Measurements from ENCODE around the gene LRRTM3. TPM values are rescaled to one million over a fixed set of nuclear protein-coding genes. Genes with fewer than 3 reads are reported as not detected.

Gene LRRTM3
- total and polyA plus RNA-seq, 4 donors = 0.02 to 0.68 (median 0.06) TPM; not detected in 1

DNA sequence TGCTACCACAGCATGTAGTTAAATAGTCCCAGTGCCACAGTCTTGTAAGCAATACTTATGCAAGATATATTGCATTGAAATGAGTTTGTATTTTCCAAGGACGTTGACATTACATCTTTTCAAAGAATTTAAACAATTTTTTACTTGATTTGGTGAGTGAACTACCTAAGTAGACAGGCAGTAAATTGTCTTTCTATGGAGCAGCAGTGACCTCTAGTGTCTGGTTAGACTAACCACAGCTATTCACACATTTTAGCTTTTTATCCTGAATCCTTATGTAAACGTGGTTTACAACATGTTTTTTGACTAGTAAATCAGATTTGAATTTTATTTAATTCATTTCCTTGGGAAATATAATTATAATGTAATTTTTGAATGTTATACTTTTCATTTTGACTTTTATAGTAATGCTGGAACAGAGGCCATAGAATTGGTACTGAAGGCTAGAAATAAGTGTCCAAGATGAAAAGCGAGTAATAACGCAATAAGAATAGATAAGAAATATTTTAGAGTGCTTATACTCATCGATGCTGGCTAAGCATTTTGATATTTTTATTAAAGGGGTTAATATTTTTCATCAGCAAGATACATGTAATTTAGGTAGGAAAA lies 5.6 kb downstream of the LRRTM3 start:
- Histone ChIP-seq H3K27me3 (ENCODE audit: control insufficient read depth in 3 of 3, insufficient read depth in 3 of 3, low read length in 2 of 3) (peaks cover 2 to 21% (median 4%) of the 10 kb centered on the region in 3 donors), H3K36me3 (ENCODE audit: control insufficient read depth in 4 of 4, insufficient read depth in 4 of 4, low read length in 4 of 4) (no peaks in the 10 kb centered on the region), H3K27ac (ENCODE audit: low read depth in 1 of 2, low read length in 1 of 2) (no peak overlapping the region), H3K4me3 (no peak overlapping the region), H3K9ac (ENCODE audit: insufficient read depth in 1 of 2, low read length in 2 of 2) (no peak overlapping the region), H3K9me3 (ENCODE audit: control insufficient read depth in 4 of 4, insufficient read depth in 3 of 4, low read length in 3 of 4) (no peaks in the 10 kb centered on the region), H3K4me1 (ENCODE audit: control insufficient read depth in 5 of 5, insufficient read depth in 5 of 5, low read length in 5 of 5) (peaks cover 0 to 40% (median 7%) of the 10 kb centered on the region in 5 donors)
- ATAC-seq (ENCODE audit: insufficient read depth, low FRiP score) = no peak
- peak in 2 of 3 donors; percentile 84 to 91 for DNase-seq
- WGBS, 2 donors = 31 to 35% methylated on average over 5 of the region's 5 CpGs
- TF ChIP-seq, protein P1, sequence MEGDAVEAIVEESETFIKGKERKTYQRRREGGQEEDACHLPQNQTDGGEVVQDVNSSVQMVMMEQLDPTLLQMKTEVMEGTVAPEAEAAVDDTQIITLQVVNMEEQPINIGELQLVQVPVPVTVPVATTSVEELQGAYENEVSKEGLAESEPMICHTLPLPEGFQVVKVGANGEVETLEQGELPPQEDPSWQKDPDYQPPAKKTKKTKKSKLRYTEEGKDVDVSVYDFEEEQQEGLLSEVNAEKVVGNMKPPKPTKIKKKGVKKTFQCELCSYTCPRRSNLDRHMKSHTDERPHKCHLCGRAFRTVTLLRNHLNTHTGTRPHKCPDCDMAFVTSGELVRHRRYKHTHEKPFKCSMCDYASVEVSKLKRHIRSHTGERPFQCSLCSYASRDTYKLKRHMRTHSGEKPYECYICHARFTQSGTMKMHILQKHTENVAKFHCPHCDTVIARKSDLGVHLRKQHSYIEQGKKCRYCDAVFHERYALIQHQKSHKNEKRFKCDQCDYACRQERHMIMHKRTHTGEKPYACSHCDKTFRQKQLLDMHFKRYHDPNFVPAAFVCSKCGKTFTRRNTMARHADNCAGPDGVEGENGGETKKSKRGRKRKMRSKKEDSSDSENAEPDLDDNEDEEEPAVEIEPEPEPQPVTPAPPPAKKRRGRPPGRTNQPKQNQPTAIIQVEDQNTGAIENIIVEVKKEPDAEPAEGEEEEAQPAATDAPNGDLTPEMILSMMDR (IDR thresholded peaks at IDR 0.05; ENCODE audit: control extremely low read depth, extremely low read depth) = peak; percentile 31

DNA sequence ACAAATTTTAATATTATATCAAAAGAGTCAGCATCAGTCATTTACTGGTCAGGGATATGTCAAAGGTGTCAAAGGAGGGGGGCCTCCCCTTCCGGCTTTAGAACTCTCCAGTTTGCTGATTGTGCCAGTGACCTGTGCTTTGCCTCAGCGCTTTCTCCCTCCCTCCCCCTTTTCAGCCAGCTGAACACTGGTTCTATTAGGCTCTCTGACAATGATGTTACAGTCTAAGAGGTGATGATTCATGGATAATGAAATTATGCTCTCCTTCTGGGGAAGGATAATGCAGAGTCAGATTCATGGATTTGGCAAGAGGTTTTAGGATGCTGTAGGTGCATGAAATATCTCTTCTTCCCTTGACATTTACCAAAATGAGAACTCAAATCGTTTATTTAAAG lies 6.1 kb downstream of the LRRTM3 start:
- no peaks in the 10 kb centered on the region for H3K9me3 ChIP-seq (ENCODE audit: control insufficient read depth in 4 of 4, insufficient read depth in 3 of 4, low read length in 3 of 4)
- TF ChIP-seq, protein P1 (IDR thresholded peaks at IDR 0.05; ENCODE audit: control extremely low read depth, extremely low read depth) = no peak
- H3K36me3 ChIP-seq (ENCODE audit: control insufficient read depth in 4 of 4, insufficient read depth in 4 of 4, low read length in 4 of 4) = no peaks in the 10 kb centered on the region
- H3K27me3 ChIP-seq (ENCODE audit: control insufficient read depth in 3 of 3, insufficient read depth in 3 of 3, low read length in 2 of 3) = peaks cover 2 to 18% (median 2%) of the 10 kb centered on the region in 3 donors
- ATAC-seq (ENCODE audit: insufficient read depth, low FRiP score) (no peak), DNase-seq (no peak)
- no peak overlapping the region for H3K27ac ChIP-seq (ENCODE audit: low read depth in 1 of 2, low read length in 1 of 2)
- no peak overlapping the region for H3K4me3 ChIP-seq
- WGBS, 2 donors = 51 to 60% methylated on average over 3 of the region's 3 CpGs
- H3K4me1 ChIP-seq (ENCODE audit: control insufficient read depth in 5 of 5, insufficient read depth in 5 of 5, low read length in 5 of 5) = peaks cover 0 to 35% (median 7%) of the 10 kb centered on the region in 5 donors
- H3K9ac ChIP-seq (ENCODE audit: insufficient read depth in 1 of 2, low read length in 2 of 2) = no peak overlapping the region

DNA sequence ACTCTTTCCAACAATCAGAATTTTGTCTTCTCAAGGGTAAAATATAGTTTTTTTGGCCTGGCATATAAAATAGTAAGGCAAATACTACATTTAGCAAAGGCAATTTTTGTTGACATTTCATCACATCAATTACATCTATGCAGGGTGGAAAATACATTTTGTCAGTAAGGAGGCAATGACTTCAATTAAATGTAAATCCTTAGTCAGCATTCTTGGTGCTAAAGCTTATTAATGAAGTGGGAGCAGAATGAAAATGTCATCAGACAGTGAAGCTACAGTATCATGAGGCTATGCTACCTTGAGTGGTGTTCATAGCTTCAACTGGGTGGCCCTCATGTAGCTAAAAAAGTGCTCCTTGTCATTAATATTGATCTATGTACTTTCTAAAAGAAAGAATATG lies 8.9 kb downstream of the LRRTM3 start:
- H3K4me3 ChIP-seq = no peak overlapping the region

More for the DNA sequence above, 8.9 kb downstream of the LRRTM3 start:
- no peak overlapping the region for H3K9ac ChIP-seq (ENCODE audit: insufficient read depth in 1 of 2, low read length in 2 of 2)
- no peaks in the 10 kb centered on the region for H3K9me3 ChIP-seq (ENCODE audit: control insufficient read depth in 4 of 4, insufficient read depth in 3 of 4, low read length in 3 of 4)
- TF ChIP-seq, protein P1 (IDR thresholded peaks at IDR 0.05; ENCODE audit: control extremely low read depth, extremely low read depth) = no peak
- DNase-seq (no peak), ATAC-seq (ENCODE audit: insufficient read depth, low FRiP score) (no peak)
- peaks cover 0 to 13% (median 4%) of the 10 kb centered on the region in 5 donors for H3K4me1 ChIP-seq (ENCODE audit: control insufficient read depth in 5 of 5, insufficient read depth in 5 of 5, low read length in 5 of 5)
- H3K27me3 ChIP-seq (ENCODE audit: control insufficient read depth in 3 of 3, insufficient read depth in 3 of 3, low read length in 2 of 3) = no peaks in the 10 kb centered on the region
- H3K27ac ChIP-seq (ENCODE audit: low read depth in 1 of 2, low read length in 1 of 2) = no peak overlapping the region
- H3K36me3 ChIP-seq (ENCODE audit: control insufficient read depth in 4 of 4, insufficient read depth in 4 of 4, low read length in 4 of 4) = no peaks in the 10 kb centered on the region
